GM19372 (cell line): ENCODE results near the gene ZNF367.

ENCODE experiments used
- ATAC-seq: cut with Tn5 transposase; IDR thresholded peaks from one replicate; pipeline ENCODE4 v1.9.1; 2021; ENCODE audit warnings: mild to moderate bottlenecking, low read depth, moderate library complexity; ENCODE audit not compliant: unreplicated experiment

The ZNF367 gene

DNA sequence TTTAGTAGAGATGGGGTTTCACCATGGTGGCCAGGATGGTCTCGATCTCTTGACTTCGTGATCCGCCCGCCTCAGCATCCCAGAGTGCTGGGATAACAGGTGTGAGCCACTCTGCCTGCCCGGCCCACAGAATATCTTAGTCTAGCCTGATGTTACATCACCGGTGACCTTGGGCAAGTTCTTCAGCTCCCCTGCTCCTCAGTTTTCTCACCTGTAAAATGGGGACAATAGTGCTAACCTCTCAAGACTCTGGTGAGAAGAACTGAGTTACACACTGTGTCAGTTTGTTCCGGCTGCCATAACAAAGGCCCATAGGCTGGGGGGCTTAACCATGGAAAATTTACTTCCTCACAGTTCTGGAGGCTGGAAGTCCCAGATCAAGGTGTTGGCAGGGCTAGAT lies 19.3 kb upstream of the ZNF367 start:
- no peak for ATAC-seq

DNA sequence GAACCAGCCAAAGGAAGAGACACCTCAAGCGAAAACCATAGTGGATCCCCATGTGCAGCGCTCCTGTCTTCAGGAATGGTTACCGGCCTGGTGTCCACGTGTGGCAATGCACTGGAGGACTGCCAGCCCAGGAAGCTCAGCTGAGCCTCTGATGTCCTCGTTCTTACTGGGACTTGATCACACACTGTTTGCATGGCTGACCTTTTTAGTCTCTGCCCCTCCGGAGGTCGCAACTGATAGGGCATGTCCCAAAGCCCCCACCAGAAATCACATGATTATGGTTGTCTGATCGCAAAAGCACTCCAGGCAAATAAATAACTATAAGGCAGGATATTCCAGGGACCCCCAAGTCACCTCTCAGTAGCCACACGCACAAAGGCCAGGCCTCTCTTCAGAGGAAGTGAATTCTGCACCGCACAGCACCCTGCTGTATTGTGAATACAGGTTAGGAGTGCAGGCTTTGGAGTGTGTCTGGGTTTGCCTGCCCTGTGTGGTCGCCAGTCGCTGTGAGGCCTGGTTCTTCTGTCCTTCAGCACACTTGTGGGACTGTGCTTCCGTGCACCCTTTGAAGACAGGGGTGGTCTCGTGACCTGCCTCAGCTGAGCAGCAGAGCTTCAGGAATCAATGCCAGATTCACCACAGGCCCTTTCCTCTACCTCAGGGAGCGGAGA lies 18.4 kb upstream of the ZNF367 start:
- ATAC-seq = no peak

DNA sequence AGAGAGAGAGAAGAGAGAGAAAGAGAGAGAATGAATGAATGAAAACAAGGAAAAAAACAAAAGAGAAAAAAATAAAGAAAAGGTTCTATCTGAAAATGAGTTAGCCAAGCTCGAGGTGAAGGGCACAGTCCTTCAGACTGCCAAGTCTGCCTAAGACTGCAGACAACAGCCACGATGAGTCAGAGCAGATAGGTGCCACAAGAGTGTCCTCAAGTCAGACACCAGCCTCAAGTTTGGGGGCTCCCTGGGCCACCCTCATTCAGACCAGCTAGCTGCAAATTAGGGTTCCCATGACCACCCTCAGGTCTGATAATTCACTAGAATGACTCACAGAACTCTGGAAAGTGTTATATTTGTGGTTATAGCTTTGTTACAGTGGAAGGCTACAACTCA lies 17.9 kb upstream of the ZNF367 start:
- no peak for ATAC-seq

DNA sequence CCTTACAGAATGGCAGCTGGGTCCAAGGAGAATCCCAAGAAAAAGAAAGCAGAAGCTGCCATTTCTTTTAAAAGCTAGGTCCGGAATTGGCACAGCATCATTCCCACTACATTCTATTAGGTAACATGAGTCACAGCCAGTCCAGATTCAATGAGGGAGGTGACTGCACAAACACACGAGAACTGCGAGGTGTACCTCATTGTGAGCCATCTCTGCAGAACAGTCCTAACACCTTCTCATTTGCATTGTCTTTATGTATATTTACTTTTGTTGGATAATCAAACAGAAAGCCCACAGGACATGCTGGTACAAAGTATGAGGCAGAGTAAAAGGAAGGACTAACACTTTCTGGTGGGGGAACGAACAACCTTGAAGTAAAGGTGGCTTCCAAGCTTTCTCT lies 17.2 kb upstream of the ZNF367 start:
- ATAC-seq = no peak

DNA sequence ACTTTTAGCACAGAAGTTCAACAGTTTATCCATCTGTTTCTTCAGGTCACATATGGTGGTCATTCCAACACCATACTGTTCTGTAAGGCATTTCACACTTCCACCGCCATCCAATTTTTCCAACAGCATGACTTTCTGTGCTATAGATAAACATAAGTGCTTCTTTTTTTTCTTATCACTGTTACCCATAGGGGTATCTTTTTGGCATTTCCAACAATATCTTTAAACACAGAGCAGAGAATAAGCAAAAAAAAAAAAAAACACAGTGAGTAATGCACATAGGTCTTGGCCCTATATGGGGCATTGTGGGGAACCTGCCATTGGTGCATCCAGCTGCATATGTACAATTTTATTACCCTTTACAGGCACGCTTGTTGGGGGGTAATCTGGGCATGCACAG lies 12.2 kb upstream of the ZNF367 start:
- no peak for ATAC-seq

DNA sequence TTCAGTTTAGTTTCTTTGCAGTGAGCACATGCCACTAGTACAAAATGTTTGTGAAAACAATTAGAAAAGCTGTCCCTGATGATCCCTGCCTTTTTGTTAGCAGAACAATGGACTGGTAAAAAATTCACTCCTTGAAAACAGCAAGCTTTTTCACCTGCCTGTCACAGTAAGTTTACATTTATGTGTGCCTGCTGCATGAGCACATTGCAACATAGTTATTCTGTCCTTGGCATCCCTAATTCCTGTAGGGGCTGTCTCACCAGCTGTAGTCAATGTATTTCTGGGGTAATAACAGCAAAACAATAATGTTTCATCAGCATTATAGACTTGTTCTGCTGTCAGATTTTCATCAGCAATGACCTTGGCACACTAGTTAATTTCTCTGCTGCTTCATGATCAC lies 11.6 kb upstream of the ZNF367 start:
- no peak for ATAC-seq

DNA sequence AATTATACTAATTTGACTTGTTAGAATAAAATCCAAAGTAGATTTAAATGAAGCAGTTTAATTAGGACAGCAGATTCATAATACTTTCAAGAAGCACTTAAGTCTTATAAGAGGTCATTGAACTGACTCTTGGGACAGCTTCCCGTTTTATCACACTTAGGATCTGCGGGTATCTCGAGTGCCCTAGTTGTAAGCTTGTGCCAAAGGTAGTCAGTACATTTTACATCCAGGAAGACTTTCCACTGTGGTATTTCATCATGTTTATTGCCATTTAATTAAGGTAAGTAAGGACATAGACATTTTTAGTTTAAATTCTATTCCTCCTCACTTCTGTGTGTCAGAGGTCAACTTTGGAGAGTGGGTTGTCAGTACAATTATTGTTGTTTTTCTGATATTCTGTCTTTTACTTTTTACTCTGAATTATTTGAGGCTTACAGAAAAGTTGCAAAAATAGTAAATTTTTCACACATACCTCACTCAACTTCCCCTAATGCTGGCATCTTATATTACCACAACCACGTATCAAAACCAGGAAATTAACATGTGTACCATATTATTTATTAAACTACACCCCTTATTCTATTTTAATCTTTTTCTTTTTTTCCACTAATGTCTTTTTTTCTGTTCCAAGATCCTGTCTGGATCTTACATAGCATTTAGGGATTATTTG lies 7.5 kb upstream of the ZNF367 start:
- no peak for ATAC-seq

DNA sequence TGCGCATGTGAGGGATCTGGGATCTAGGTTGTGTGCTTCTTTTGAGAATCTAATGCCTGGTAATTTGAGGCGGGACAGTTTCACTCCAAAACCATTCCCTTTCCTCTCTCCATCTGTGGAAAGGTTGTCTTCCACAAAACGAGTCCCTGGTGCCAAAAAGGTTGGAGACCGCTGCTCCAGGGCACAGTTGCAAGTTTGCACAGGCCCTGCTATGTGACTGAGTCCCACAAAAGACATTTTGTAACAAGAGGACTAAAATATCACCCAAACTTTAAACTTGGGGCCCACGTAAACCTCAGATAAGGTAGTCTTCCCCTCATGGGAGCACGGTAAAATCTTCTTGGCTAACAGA lies 5.8 kb upstream of the ZNF367 start:
- ATAC-seq = no peak

DNA sequence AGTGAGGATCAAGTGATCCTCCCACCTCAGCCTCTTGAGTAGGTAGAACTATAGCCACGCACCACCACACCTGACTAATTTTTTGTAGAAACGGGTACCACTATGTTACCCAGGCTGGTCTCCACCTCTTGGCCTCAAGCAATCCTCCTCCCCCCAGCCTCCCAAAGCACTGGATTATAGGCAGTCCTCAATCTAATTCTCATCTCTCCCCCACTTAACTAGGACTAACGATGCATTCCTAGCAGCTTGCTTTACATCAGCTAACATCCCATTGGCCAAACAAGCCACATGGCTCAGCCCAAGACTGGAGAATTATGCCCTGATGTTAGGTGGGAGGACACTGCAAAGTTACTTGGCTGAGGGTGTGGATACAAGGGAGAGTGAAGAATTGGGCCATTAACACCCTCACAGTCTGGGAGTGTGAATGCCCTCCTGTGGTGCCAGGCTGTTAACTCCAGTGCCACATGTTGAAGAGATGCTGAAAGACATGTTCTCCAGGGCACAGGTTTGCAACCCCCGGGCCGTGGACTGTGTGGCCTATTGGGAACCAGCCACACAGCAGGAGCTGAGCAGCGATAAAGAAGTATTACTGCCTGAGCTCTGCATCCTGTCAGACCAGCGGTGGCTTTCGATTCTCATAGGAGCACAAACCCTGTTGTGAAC lies 5.3 kb upstream of the ZNF367 start:
- no peak for ATAC-seq

DNA sequence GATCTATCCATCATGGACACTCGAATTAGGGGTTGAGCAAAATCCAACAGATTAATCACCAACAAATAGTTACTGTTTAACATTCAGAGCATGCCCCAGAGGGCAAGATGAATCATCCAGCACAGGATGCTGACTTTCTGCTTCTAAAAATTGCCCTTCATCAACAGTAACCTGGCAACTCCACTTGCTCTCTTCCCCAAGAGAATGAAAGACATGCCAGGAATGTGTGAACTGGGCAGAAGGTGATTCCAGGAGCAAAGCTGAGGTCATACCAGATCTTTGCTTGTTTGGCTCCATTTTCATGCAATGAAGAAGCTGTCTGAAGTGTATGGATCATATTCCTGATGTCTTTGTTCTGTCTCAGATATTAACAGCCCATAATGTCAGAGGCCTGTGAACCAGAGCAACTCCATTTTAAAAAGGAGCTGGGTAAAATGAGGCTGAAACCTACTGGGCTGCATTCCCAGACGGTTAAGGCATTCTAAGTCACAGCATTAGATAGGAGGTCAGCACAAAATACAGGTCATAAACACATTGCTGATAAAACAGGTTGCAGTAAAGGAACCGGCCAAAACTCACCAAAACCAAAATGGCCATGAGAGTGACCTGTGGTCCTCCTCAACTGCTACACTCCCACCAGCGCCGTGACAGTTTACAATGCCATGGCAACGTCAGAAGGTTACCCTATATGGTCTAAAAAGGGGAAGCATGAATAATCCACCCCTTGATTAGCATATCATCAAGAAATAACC lies 2.5 kb upstream of the ZNF367 start:
- ATAC-seq = no peak

DNA sequence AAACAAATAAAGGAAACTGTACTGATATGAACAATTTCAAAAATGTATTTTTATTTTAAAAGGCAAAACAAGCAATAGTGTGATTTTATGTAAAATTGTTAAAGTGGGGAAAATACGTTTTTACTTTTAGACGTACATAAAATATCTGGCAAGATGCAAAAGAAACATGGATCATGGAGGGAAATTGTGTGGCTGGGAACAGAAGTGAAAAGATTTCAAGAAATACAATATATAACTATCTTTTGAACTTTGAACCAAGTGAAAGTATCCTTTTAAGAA lies 1.5 kb upstream of the ZNF367 start:
- no peak for ATAC-seq

DNA sequence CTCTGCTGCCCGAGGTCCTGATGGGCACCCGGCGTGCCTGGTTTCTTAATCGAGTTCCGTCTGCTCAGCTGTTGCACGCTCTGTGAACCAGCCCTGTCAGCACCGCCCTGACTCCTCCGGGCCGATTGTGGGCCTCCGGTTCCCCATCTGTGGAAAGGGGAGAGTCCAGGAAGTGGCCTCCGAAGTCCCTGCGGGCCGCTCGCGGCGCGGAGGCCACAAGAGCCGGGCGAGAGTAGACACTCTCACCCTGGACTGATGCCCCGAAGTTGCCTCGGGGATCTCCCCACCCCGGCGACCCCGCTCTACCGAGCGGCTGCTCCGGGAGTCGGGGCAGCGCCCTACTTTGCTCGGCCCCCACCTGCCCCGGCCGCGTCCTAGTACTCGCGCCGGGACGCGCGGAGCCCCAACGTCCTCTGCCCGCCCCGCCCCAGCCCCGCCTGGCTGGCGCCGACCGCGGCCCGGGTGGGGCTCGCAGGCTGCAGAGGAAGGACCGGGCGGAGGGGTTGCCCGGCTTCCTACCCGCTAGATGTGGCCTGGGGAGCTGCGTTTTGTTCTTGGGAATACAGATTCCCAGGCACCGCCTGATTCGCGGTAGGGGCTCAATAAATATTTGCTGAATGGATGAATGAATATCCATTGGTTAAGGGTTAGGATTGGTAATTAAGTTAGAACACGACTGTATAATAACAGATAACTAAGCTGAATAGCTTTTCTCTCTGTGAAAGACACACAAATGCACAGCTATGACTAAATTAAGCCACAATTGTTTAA lies 935 bp upstream of the ZNF367 start:
- ATAC-seq = peak; percentile 30

DNA sequence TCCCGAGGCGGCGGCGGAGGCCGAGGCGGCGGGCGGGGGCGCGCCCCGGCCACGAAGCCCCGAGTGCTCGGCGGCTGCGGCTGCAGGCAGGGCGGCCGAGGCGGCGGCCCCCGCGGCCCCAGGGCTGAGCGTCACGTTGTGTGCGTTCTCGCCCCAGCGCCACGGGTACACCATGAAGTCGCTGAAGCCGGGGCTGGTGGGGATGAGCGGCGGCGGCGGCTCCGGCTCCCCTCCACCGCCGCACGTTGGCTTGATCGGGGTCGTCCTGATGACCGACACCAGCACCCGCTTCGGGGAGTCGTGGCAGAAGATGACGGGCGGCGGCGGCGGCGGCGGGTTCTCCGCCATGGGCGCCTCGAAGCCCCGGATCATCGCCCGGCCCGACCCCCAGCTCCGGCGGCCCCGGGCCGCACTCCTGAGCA lies 498 bp downstream of the ZNF367 start:
- ATAC-seq = no peak

DNA sequence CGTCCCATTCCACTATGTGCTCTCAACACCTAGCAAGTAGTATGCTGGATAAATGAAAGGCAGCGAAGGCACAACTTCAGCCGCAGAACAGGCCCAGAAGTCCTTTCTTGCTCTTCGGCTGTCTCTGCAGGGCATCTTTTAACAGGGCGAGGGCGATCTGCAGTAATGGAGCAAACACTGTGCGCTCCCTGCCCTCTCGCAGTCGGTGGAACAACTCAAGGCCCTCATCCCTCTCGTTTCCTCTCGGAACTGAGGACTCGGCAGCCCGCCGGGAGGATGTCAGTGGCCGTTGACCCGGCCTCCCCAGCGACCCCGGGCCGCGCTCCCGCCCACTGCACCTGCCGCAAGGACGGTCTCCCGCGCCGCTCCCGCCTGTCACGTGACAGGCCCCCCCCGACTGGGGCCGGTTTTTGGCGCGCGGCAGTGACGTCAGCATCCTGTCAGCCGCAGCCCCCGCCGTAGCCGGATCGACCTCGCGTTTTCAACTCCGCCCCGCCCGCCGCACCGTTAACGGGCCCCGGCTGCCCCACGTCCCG lies 1.1 kb downstream of the ZNF367 start:
- peak; percentile 19 for ATAC-seq

DNA sequence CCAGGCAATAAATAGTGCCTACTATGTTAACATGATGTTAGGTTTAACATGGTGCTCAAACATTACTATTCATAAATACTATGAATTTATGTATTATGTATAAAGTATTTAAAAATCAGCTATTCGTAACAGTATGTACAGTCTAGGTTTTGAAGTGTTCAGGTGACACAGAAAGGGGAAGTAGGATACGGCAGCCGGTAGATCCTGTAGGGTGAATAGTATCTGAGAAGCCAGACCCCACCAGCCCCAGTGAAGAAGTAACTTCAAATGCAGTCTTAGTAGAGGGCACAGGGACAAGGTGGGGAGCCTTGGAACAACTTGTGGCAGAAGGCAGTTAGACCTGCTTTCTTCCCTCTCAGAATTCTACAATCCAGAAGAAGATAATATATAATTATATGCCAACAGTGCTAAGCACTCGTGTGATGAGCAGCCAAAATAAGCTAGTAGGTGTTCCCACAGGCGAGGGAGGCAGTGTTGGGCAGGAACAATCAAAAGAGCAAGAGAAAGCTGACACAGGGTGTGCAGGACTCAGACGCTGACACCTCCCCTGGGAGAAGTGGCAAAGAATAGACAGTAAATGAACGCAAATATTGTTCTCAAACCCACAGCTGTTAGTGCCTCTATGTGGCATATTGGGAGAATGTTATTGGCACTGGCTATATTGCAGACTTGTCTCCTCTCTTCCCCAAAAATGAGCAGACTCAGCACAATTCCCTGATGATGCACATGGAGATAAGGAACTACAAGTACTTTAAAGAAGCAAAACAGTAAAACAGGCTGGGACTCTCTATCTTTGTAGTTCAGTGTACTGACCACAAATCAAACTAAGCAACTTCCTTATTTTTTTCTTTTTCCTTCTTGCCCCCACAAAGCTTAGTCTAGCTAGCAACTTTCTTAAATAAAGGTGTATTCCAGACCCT lies 4.6 kb downstream of the ZNF367 start:
- no peak for ATAC-seq

DNA sequence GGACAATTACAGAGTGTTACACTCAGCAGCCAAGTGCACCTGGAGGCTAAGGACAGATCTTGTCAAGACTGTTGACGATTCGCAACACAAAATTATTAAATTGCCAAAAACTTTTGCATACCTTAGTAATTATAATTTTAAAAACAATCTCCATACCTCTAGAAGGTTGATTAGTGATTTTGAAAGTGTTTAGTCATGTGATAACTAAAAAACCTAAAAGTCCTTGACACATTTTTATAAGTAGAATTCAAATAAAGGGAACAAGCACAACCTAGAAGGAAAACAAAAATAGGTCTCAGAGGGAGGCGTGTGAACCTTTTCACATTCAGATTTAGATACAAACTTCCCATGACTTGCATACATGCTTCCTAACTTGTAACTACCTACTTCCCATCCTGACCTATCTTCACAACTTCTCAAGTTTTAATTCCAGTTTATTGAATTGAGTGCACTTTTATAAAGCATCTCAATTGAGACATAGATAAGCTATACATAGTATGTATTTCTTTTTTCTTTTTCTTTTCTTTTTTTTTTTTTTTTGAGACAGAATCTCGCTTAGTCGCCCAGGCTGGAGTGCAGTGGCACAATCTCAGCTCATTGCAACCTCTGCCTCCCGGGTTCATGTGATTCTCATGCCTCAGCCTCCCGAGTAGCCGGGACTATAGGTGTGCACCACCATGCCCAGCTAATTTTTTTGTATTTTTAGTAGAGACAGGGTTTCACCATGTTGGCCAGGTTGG lies 5.8 kb downstream of the ZNF367 start:
- no peak for ATAC-seq

DNA sequence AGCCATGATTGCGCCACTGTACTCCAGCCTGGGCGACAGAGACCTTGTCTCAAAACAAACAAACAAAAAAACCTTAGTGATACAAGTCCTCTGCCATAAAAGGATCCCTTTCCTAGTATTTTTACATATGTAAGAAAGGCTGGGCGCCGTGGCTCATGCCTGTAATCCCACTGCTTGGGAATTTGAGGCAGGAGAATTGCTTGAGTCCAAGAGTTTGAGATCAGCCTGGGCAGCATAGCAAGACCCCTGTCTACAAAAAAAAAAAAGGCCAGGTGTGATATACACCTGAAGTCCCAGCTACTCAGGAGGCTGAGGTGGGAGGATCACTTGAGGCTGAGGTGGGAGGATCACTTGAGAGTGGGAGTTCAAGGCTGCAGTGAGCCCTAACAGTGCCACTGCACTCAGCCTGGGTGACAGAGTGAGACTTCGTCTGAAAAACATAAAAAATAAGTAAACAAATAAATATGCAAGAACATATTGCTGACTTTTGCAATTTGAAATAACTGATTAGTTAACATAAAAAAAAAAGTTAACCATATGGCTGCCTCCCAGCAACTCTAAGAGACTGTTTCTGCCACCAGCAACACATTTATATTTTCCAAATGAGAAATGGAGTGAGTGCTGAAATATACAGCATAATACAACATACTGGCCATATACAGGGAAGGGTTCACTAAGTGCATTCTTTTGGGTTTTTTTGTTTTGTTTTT lies 6.9 kb downstream of the ZNF367 start:
- no peak for ATAC-seq
